UCSD-AML1 (cell line): ENCODE results near the gene TMEM181.
"Not testable (repeated sequence)": the region's sequence is repeated elsewhere in the genome, so short reads cannot be mapped to it uniquely, and the experiment has no call there.

Source experiments
- DNase-seq: peaks from one replicate; lab custom pipeline; 2025; ENCODE audit not compliant: unreplicated experiment; lab: John Stamatoyannopoulos, UW

TMEM181 gene

GRCh38 chr6:158593670-158594069 is 33.8 kb downstream of the TMEM181 start:
- no peak for DNase-seq

DNA sequence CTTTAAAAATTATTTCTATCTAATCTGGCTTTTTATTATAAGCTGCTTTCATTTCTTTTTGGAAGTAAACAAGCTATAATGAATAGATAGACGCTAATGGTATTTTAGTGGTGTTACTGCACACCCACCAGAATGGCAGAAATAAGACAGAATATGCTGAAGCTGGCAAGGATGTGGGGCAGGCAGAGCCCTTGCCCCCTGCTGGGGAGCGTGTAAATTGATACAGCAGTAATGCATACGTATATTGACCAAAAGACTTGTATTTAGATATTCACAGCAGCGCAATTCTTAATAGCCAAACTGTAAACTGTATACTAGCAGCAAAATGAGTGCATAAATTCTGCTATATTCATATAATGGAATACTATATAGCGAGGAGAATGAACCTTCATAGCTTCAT is 35.3 kb downstream of the TMEM181 start:
- DNase-seq: no peak

DNA sequence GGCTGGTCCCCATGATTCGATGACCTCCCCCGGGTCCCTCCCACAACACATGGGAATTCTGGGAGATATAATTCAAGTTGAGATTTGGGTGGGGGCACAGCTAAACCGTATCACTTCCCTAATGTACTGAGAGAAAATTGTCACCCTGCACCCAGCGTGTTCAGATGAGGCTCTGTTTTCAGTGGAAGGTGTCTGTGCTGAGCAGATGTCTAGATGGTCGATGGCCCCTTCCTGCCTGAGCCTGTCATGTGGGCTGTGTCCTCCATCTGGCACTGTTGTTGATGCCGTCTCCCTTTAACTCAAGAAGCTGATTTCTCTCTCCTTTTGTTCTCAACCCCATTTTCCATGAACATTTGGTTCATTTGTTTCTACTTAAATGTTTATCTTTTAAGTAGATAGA is 37.0 kb downstream of the TMEM181 start:
- no peak for DNase-seq

GRCh38 chr6:158597565-158597964 is 37.7 kb downstream of the TMEM181 start:
- DNase-seq: no peak

DNA sequence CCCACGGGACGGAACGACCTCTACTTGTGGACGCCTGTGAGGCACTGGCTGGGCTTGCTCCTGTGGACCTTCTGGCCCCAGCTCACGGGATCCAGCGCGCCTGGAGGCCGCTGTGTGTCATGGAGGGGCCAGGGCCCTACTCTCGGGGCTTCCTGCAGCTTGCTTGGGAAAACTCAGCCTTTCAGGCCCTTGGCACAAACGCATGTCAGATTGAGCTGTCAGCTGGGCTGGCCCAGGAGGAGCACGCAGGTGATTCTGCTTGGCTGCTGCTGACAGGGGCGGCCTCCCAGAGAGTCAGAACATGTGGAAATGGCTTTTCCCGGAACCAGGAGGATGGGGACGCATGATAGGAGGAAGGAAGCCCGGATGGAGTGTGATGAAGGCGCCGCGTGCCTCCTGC is 39.7 kb downstream of the TMEM181 start:
- DNase-seq: no peak

DNA sequence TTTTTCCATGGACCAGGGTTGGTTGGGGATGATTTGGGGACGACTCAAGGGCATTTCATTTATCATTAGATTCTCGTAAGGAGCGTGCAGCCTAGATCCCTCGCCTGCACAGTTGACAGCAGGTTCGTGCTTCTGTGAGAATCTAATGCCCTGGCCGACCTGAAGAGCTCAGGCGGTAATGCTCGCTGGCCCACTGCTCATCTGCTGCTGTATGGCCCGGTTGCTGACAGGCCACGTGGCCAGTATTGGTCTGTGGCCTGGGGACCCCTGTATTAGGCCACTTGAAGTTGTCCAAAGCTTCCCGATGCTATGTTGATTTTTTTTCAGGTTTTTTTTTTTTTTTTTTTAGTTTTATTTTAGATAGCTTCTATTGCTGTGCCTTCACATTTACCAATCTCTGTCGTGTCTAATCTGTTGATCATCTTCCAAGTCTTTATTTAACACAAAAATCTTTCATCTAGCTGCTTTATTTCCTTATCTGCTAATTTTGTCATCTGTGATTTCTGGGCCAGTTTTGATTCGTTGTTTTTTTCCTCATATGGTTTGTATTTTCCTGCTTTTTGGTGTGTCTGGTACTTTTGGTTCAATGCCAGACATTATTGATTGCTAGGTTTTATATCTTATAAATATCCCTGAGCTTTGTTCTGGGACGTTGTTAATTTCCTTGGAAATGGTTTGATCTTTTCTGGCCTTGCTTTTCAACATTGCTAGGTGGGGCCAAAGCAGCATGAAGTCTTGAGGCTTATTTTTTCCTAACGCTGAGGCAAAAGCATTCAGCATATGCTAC is 43.6 kb downstream of the TMEM181 start:
- no peak for DNase-seq

DNA sequence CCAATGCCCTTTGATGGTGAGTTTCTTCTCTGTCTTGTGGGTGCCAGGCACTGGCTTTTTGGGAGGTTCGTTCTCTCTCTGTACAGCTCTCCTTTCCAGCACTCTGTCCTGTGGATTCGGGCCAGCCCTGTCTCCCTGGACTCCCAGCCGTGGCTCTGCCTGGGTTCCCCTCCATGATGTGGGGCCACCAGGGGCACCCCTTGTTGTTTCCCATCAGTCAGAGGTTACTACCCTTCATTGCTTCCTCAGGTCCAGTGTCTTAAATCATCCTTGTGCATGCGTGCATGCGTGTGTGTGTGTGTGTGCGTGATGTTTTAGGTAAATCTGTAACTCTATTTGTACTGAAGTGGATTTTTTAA is 44.1 kb downstream of the TMEM181 start:
- no peak for DNase-seq

- DNase-seq: peak; percentile 30
Observed at GRCh38 chr6:158605266-158605878, 45.5 kb downstream of the TMEM181 start.

DNA sequence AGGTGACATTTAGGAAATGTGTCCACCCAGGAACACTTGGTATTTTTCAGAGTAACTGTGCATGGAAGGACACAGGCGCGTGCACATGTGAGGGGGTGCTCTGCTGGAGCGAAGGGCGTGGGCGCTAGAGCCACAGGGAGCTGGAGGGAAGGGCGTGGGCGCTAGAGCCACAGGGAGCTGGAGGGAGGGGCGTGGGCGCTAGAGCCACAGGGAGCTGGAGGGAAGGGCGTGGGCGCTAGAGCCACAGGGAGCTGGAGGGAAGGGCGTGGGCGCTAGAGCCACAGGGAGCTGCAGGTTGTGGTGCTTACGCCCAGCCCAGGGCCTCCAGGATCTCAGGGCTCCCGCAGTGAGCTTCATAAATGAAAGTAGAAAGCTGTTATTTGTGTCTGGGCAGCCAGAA is 46.1 kb downstream of the TMEM181 start:
- not testable (repeated sequence) for DNase-seq

DNA sequence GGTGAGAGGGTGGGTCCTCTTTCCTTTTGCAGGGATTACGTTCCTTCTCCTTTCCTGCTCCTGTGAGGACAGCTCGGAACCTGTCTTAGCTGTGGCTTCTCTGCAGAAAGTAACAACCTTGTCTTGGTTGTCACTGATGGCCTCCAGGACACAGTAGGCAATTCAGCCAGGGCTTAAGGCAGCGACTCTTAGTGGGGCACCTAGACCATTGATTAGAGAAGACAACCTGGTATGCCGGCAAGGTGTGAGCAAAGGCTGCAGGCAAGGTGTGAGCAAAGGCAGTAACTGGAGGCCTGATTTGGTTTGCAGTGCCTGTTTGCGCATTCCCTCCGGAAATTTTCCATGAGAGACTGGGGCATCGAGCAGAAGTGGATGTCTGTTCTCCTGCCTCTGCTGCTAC is 47.0 kb downstream of the TMEM181 start:
- DNase-seq: no peak

DNA sequence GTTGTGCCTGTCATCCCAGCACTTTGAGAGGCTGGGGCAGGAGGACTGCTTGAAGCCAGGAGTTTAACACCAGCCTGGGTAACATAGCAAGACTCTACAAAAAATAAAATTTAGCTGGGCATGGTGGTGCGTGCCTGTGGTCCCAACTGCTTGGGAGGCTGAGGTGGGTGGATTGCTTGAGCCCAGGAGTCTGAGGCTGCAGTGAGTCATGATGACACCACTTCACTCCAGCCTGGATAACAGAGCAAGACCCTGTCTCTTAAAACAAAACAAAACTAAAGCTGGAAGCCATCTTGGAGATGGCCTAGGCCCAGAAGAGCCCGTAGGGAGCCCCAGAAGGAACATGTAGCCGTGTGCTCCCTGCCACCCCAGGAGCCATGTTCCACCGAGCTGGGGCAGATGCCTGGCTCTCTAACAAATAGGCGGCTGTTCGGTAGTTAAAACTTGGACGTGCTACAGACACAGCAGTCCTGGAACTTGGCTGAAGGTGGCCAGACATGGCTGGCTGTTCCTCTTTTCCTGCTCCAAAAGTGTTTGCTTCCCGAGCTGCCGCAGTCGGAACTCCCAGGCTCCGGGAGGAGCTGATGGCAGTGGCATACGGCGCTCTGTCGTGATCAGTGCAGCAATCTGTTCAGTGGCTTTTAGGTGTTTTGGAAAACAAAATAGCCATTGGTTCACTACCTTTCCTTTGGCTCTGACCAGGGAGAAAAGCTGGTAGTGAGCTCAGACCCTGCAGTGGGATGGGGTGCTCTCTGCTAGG is 47.7 kb downstream of the TMEM181 start:
- DNase-seq: no peak

- DNase-seq: no peak
Observed at GRCh38 chr6:158608221-158608620, 48.3 kb downstream of the TMEM181 start.

GRCh38 chr6:158609455-158610155 is 49.7 kb downstream of the TMEM181 start:
- DNase-seq: no peak

DNA sequence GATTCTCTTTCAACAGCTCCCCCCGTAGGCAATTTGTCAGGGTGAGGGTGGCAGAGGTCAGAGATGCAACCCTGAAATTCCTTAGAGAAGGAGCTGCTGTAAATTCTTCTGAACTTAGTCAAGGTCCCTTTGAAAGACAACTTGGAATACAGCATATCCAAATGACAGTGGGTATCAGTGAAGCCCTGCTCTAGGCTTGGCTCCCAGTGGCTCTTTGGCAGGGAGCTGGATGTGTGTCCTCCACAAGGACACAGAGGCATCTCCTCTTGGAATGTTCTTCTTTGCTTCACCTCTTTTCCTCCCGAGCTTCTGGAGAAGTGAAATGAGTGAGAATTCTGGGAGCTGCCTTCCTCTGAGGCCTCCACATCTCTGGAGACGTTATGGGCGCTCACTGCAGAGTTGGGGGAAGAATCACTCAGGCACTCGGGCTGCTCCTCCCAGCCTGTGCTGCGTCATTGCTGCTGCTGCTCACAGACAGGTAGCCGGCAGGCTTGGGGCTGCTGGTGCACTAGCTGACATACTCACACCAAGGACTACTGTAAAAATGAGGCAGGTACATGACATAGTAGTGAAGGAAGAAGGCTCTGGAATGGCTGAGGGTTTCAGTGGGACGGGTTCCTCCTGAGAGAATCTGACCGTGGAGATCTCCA is 50.6 kb downstream of the TMEM181 start:
- no peak for DNase-seq

DNA sequence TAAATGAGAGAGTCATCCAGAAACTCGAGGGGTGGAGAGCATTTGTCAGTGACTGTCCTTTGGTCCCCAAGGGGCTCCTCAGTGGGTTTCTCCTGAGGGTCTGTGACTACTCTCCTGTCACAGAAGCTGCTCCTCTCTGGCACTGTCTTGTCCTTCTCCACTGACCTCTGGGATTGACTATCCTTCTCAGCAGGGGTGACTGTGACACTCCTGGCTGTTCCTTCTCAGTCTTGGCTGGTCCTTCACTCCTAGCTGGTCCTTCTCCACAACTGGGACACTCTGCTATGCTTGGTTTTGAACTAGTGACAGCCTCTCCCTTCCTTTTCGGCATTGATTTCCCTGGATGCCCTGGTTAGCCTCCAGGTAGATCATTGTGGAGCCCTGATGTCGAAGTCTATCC is 51.1 kb downstream of the TMEM181 start:
- DNase-seq: no peak

GRCh38 chr6:158611541-158612370 is 51.9 kb downstream of the TMEM181 start:
- DNase-seq: no peak

- not testable (repeated sequence) for DNase-seq
Observed at GRCh38 chr6:158614606-158615005, 54.7 kb downstream of the TMEM181 start.

DNA sequence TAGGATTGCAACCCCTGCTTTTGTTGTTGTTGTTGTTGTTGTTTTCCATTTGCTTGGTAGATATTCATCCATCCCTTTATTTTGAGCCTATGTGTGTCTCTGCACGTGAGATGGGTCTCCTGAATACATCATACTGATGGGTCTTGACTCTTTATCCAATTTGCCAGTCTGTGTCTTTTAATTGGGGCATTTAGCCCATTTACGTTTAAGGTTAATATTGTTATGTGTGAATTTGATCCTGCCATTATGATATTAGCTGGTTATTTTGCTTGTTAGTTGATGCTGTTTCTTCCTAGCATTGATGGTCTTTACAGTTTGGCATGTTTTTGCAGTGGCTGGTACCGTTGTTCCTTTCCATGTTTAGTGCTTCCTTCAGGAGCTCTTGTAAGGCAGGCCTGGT is 58.4 kb downstream of the TMEM181 start:
- DNase-seq: not testable (repeated sequence)

DNA sequence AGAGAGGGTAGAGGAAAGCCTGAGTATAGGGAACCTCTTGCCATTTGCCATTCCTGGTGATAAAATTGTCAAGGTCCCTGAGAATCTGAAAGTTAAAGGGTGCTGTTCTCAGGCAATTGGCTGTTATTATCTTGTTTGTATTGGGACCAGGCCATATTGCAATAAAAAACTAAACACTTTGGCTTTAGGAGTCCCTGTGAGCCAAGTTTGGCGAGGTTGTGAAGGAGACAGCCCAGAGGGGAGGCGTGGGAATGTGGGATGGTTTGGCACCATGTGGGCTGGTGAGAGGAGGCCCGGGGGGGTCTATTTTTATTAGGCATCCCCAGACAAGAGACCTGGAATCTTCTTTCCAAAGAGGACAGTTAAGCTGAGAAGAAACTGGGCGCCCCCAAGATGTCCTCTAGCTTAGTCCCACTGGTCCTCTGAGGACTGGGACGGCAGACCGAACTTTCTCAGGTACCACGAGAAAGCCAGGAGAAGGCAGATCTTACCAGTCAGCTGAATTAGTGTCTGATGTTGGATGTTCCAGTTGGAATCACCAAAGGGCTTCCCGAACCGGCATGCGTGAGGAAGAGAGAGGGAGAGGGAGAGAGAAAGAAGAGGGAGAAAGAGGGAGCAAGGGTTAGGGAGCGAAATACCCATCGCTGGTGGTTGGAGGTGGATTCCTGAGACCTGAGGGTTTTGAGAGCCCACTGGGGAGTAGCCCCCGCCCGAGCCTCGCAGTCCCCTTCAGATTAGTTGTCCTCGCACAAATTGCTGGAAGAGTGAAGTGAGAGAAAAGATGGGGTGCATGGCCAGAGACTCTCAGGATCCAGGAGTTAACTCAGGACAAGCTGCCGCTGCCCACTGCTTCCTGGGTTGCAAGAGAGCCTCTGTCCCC is 60.3 kb downstream of the TMEM181 start:
- no peak for DNase-seq
